Astrocyte (in vitro differentiated cells and primary cell): Measurements from ENCODE around the gene RAB3B.

Experiments
- EZH2 ChIP-seq: IDR thresholded peaks from 2 replicates; pipeline ENCODE4 v1.6.1; 2012; ENCODE audit warnings: mild to moderate bottlenecking, low read length, inconsistent platforms; ENCODE audit not compliant: insufficient read depth
- TF ChIP-seq, protein P1 (sequence below): IDR thresholded peaks from 2 replicates; pipeline ENCODE4 v1.5.1; 2011; ENCODE audit warnings: low read depth, mild to moderate bottlenecking, inconsistent platforms, low read length, moderate library complexity; ENCODE audit not compliant: insufficient read depth

- TF ChIP-seq, protein P1, sequence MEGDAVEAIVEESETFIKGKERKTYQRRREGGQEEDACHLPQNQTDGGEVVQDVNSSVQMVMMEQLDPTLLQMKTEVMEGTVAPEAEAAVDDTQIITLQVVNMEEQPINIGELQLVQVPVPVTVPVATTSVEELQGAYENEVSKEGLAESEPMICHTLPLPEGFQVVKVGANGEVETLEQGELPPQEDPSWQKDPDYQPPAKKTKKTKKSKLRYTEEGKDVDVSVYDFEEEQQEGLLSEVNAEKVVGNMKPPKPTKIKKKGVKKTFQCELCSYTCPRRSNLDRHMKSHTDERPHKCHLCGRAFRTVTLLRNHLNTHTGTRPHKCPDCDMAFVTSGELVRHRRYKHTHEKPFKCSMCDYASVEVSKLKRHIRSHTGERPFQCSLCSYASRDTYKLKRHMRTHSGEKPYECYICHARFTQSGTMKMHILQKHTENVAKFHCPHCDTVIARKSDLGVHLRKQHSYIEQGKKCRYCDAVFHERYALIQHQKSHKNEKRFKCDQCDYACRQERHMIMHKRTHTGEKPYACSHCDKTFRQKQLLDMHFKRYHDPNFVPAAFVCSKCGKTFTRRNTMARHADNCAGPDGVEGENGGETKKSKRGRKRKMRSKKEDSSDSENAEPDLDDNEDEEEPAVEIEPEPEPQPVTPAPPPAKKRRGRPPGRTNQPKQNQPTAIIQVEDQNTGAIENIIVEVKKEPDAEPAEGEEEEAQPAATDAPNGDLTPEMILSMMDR: no peak
- TF ChIP-seq EZH2: no peak
Observed at GRCh38 chr1:51953079-51953478, 37.4 kb downstream of the RAB3B start.
